ENCODE results near the gene SMARCB1. TPM values are rescaled to one million over a fixed set of nuclear protein-coding genes. Genes with fewer than 3 reads are reported as not detected.

SMARCB1 gene
- total and polyA plus RNA-seq, 3 experiments from 2014 or later: 40.4 to 120 (median 113) TPM

DNA sequence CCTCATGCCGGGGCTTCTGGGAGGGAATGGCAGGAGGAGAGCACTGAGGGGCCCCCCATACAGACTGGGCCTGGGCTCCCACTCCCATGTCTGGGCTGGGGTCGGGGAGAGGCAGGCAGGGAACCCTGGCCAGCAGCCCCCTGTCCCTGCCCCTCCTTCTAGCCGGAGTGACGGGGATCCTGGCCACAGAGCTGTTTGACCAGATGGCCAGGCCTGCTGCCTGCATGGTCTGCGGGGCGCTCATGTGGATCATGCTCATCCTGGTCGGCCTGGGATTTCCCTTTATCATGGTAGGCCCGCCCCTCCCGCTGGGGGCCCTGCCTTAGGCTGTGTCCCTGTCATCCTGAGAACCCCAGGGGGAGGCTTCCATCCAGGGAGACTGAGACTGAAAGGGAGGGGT, 97.4 kb downstream of the SMARCB1 start:
- H3K27me3 ChIP-seq (ENCODE audit: insufficient read depth, low read length, poor library complexity, severe bottlenecking): no peaks in the 10 kb centered on the region
- Mint-ChIP-seq H3K36me3 (peaks cover 0 to 14% (median 13%) of the 10 kb centered on the region in 3 donors), H3K27me3 (no peaks in the 10 kb centered on the region), H3K27ac (no peak overlapping the region), H3K9me3 (no peaks in the 10 kb centered on the region), H3K4me1 (no peaks in the 10 kb centered on the region), H3K4me3 (no peak overlapping the region)
- H3K4me1 ChIP-seq (ENCODE audit: insufficient read depth, low read length): no peaks in the 10 kb centered on the region
- DNase-seq: no peak
- ChIA-PET CTCF (no interaction called here), POLR2A (no interaction called here)
- H3K4me3 ChIP-seq (ENCODE audit: low read length): no peak overlapping the region
- no peak overlapping the region for H3K27ac ChIP-seq (ENCODE audit: low read depth, low read length)
- no peaks in the 10 kb centered on the region for H3K36me3 ChIP-seq (ENCODE audit: insufficient read depth, low read length)
- no peaks in the 10 kb centered on the region for H3K9me3 ChIP-seq (ENCODE audit: low read length)

Other genes with a start within 250 kb of the SMARCB1 start
- not detected for gene IGLL1, start 206.7 kb upstream of the SMARCB1 start, total RNA-seq
- not detected for gene IGLL1, start 206.7 kb upstream of the SMARCB1 start, polyA plus RNA-seq
- under 1 TPM; 0.47 to 0.66 TPM for gene DRICH1, start 154.6 kb upstream of the SMARCB1 start, total RNA-seq
- not detected for gene DRICH1, start 154.6 kb upstream of the SMARCB1 start, polyA plus RNA-seq
- gene RGL4, start 96.0 kb upstream of the SMARCB1 start, total RNA-seq: 1 to 10 TPM; 3.2 to 4.8 TPM
- gene RGL4, start 96.0 kb upstream of the SMARCB1 start, polyA plus RNA-seq: 58.4 TPM
- 1 to 10 TPM; 3.4 to 3.7 TPM for gene ZNF70, start 35.9 kb upstream of the SMARCB1 start, total RNA-seq
- gene ZNF70, start 35.9 kb upstream of the SMARCB1 start, polyA plus RNA-seq: 0.35 TPM
- gene VPREB3, start 32.5 kb upstream of the SMARCB1 start, total RNA-seq: not detected
- gene VPREB3, start 32.5 kb upstream of the SMARCB1 start, polyA plus RNA-seq: not detected
- under 1 TPM; 0.81 to 0.93 TPM for gene C22orf15, start 24.0 kb upstream of the SMARCB1 start, total RNA-seq
- gene C22orf15, start 24.0 kb upstream of the SMARCB1 start, polyA plus RNA-seq: 0.75 TPM
- 100 to 1,000 TPM; 172 to 186 TPM for gene CHCHD10, start 19.0 kb upstream of the SMARCB1 start, total RNA-seq
- gene CHCHD10, start 19.0 kb upstream of the SMARCB1 start, polyA plus RNA-seq: 34.0 TPM
- 1 to 10 TPM in 1 of 2 experiments, under 1 TPM in 1; 0.90 to 1.6 TPM for gene MMP11, start 14.1 kb upstream of the SMARCB1 start, total RNA-seq
- gene MMP11, start 14.1 kb upstream of the SMARCB1 start, polyA plus RNA-seq: 1.9 TPM
- 1 to 10 TPM; 5.4 to 5.8 TPM for gene DERL3, start 52.0 kb downstream of the SMARCB1 start, total RNA-seq
- 0.28 TPM for gene DERL3, start 52.0 kb downstream of the SMARCB1 start, polyA plus RNA-seq
- 1 to 10 TPM; 7.1 to 9.0 TPM for gene SLC2A11, start 70.9 kb downstream of the SMARCB1 start, total RNA-seq
- gene SLC2A11, start 70.9 kb downstream of the SMARCB1 start, polyA plus RNA-seq: 5.2 TPM
- 100 to 1,000 TPM; 804 to 830 TPM for gene MIF, start 107.4 kb downstream of the SMARCB1 start, total RNA-seq
- 1,220 TPM for gene MIF, start 107.4 kb downstream of the SMARCB1 start, polyA plus RNA-seq
- gene GSTT2B, start 174.2 kb downstream of the SMARCB1 start, total RNA-seq: not detected
- gene GSTT2B, start 174.2 kb downstream of the SMARCB1 start, polyA plus RNA-seq: not detected
- gene DDTL, start 179.9 kb downstream of the SMARCB1 start, total RNA-seq: not detected
- 2.4 TPM for gene DDTL, start 179.9 kb downstream of the SMARCB1 start, polyA plus RNA-seq
- 10 to 100 TPM; 84.5 to 88.2 TPM for gene DDT, start 187.5 kb downstream of the SMARCB1 start, total RNA-seq
- gene DDT, start 187.5 kb downstream of the SMARCB1 start, polyA plus RNA-seq: 109 TPM
- gene GSTT2, start 193.2 kb downstream of the SMARCB1 start, total RNA-seq: not detected
- not detected for gene GSTT2, start 193.2 kb downstream of the SMARCB1 start, polyA plus RNA-seq
- gene GSTT4, start 218.5 kb downstream of the SMARCB1 start, total RNA-seq: not detected
- not detected for gene GSTT4, start 218.5 kb downstream of the SMARCB1 start, polyA plus RNA-seq
- gene CABIN1, start 224.3 kb downstream of the SMARCB1 start, total RNA-seq: 10 to 100 TPM; 69.0 to 71.6 TPM
- 13.0 TPM for gene CABIN1, start 224.3 kb downstream of the SMARCB1 start, polyA plus RNA-seq

Data from CD8-positive, alpha-beta memory T cell (primary cell).